HG03175 (cell line): ENCODE measurements around the gene RNF19B.

Source experiments
- ATAC-seq: cut with Tn5 transposase; IDR thresholded peaks from one replicate; pipeline ENCODE4 v1.9.1; 2021; ENCODE audit warnings: mild to moderate bottlenecking, moderate library complexity; ENCODE audit not compliant: unreplicated experiment

Gene RNF19B

GRCh38 chr1:32903991-32904785 is 60.4 kb downstream of the RNF19B start:
- no peak for ATAC-seq

GRCh38 chr1:32902535-32902920 is 62.1 kb downstream of the RNF19B start:
- no peak for ATAC-seq

- ATAC-seq, result no peak
Observed at GRCh38 chr1:32901823-32902534, 62.6 kb downstream of the RNF19B start.

DNA sequence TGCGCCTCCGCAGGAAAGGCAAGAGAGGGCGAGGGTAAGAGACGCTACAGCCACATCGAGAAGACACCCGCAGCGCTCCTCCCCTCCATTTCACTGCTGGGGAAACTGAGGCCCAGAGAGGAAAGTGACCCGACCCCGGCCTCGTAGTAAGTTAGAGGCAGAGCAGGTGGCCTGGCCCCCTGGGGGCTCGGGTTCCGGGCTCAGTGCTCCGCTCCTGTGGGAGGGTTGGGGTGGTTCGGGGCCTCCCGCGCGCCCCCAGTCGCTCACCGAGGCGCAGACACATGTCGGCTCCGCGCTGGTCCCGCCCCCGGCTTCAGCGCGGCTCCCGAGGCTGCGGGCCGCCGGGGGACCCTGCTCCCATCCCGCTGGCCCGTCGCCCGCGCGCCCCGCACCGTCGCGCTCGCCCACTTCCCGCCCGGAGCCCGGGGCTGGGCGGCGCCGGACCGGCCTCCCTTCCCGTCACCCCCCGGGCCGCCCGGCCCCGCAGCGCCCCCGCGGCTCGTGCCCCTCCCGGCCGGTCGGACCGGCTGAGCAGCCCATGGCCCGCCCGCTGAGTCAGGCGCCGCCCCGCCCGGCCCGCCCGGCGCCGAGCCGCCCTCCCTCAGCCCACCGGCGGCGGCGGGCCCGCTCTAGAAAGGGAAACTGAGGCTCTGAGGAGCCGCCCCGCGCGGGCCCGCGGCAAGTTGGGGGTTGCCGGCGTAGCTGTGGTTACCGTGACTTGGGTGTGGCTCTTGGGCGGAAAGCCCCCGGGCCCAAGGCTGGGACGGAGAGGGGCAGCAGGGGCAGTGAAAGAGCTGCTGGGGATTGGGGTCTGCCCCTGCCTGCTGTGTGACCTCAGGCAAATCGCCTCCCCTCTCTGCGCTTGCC is 63.4 kb downstream of the RNF19B start, which contains the start of gene TMEM54:
TSS of gene TMEM54 (minus strand) at position 434 of the 867 bp plus-strand sequence. CDS start at position 283, 151 bp downstream.
- ATAC-seq, result no peak

GRCh38 chr1:32900371-32900955 is 64.1 kb downstream of the RNF19B start:
- no peak for ATAC-seq

DNA sequence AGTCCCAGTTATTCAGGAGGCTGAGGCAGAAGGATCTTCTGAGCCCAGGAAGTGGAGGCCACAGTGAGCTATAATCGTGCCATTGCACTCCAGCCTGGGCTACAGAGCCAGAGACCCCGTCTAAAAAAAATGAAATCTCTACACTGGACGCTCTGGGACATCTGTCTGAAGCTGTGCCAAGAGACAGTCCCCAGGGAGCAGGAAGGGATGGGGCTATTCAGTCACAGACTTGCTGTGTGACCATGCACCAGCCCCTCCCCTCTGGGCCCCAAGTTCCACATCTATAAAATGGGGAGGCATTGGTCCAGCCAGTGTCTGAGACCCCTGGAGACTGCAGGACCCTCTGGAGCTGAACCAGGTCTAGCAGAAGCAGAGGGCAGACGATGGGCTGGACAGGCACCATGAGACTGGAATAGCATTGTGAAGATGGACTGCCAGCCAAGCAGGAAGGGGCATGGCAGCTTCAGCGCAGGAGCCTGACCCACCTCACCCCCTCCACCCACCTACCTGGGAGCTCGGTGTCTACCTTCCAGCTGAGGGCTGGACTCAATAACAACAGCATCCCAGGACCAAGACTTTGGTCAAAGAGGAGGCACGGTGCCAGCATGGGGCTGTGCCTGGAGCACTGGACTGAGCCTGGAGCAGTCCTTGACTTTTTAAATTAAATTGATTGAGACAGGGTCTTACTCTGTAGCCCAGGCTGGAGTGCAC is 64.9 kb downstream of the RNF19B start:
- no peak for ATAC-seq

GRCh38 chr1:32898958-32899357 is 65.7 kb downstream of the RNF19B start:
- no peak for ATAC-seq

- no peak for ATAC-seq
Observed at GRCh38 chr1:32898056-32898455, 66.6 kb downstream of the RNF19B start.

DNA sequence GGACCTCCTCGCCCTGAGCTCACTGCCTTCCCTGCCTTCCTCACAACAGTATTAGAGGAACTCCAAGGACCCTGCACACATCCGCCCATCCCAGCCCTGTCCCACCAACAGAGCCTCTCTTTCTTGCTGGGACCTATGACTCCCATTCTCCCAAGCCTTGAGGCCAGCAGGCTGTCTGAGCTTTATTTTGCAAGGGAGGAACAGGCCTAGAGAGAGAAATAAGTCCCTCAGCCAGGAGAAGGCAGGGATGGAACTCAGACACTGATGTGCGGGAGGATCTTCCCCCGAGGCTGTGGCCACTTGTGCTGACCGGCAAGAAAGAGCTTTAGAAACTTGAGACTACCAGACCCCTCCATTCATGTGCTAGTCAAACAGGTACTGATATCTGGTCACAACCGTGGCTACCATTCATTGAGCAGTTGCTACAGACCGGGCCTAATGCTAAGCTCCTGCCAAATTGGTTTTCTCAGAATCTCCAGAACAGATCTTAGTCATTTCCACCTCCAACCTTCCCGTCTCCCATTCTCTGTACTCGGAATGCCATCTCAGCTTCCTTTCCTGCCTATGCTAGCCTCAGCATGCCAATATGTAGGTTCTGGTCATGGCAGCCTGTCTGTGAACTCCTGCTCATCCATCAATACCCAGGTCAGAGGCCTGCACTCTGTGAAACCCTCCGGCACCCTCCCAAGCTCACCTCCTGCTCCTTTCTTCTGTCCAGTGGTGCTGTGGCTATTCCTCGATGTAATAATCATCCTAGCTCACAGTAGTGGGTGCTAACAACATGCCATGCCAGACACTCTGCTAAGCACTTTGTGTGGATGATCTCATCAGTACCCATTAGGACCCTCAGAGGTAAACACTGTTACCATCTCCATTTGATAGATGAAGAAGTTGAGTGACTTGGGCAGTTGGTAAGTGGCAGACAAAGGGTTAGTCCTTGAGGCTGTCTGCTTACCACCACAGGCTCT is 67.2 kb downstream of the RNF19B start:
- ATAC-seq, result no peak

DNA sequence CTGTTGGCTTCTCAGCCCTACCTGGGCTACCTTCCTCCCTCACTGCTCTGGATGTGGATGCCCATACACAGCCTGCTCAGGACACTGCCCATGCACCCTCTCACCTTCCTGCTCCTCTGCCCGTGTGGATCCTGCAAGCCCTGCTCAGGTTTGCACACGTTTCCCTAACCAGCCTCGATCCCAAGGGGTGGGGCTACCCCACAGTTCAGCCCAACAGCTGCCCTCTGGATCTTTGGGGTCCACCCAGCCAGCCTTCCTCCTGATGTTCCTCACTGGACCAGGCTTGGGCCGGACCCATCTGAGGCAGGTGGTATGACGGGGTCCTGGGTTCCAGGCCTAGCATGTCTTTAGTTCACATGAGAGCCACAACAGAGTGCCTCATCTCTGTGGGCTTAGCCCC is 68.2 kb downstream of the RNF19B start:
- no peak for ATAC-seq

- ATAC-seq, result no peak
Observed at GRCh38 chr1:32895325-32896215, 69.0 kb downstream of the RNF19B start.

- ATAC-seq, result no peak
Observed at GRCh38 chr1:32894681-32895080, 69.9 kb downstream of the RNF19B start.

- ATAC-seq, result no peak
Observed at GRCh38 chr1:32894019-32894600, 70.5 kb downstream of the RNF19B start.

GRCh38 chr1:32893198-32894018 is 71.2 kb downstream of the RNF19B start:
- ATAC-seq, result no peak

DNA sequence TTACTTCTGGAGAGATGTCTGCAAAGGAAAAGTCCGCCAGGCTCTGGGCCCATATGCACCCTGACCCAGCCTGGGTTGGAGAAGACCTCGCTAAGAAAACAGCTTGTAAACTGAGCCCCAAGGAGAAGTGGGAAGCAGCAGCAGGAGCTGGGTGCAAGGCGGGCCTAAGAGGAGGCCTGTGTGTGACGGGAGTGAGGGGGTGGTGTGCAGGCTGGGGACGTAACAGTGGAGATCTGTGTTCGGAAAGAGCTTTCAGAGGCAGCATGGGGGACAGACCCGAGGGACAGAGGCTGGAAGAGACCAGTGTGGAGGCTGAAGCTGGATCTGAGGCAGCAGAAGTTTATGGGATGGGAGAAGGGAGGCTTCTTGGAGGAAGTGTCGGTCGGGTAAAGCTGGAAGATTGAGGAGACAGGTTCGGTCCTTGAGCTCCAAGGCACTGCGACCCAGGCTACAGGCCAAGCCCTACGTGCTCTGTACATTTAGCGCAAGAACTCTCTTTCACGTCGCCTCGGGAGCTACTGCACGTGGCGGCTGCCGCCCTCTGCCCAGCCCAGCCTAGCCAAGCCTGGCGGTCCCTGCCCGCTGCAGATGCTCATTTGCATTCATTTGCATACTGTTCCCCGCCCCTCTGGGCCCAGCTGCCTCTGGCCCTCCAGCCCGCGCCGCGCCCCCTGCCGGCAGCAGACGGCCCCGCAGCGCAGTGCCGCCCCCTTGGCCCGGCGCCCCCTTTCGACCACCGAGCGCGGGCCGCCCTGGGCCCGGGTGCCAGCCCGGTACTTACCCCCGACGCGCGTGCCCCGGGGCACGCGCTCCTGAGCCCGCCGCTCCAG is 72.0 kb downstream of the RNF19B start:
- no peak for ATAC-seq

DNA sequence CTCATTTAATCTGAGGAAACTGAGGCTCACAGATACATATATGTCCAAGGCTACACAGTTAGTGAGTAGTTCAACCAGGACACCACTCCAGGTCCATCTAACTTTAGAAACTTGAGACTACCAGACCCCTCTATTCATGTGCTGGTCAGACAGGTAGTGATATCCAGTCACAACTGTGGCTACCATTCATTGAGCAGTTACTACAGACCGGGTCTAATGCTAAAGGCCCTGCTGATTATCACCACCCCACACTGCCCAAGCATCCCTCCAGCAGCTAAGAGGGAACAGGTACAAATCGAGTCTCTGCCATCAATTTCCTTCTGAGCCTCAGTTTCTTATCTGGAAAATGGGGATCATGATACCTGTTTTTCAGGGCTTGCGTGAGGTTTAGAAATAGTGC is 73.0 kb downstream of the RNF19B start:
- ATAC-seq, result no peak
